ENCODE results near the gene SLC5A4. TPM values are rescaled to one million over a fixed set of nuclear protein-coding genes. Genes with fewer than 3 reads are reported as not detected.

Gene SLC5A4
- total and polyA plus RNA-seq, 8 donors, result 0.29 to 3.3 (median 0.58) TPM; not detected in 5

- 83 to 90% (median 85%) methylated on average over 18 of the region's 18 CpGs for WGBS, 5 donors
- DNase-seq, result no peak
- H3K9me3 ChIP-seq, result no peaks in the 10 kb centered on the region
- no peak overlapping the region for H3K27ac ChIP-seq
- no peaks in the 10 kb centered on the region for H3K36me3 ChIP-seq
- intact Hi-C loops (cut with DNase I; ENCODE audit: low total_unique reads), result no loop called here
- TF ChIP-seq, protein P1, sequence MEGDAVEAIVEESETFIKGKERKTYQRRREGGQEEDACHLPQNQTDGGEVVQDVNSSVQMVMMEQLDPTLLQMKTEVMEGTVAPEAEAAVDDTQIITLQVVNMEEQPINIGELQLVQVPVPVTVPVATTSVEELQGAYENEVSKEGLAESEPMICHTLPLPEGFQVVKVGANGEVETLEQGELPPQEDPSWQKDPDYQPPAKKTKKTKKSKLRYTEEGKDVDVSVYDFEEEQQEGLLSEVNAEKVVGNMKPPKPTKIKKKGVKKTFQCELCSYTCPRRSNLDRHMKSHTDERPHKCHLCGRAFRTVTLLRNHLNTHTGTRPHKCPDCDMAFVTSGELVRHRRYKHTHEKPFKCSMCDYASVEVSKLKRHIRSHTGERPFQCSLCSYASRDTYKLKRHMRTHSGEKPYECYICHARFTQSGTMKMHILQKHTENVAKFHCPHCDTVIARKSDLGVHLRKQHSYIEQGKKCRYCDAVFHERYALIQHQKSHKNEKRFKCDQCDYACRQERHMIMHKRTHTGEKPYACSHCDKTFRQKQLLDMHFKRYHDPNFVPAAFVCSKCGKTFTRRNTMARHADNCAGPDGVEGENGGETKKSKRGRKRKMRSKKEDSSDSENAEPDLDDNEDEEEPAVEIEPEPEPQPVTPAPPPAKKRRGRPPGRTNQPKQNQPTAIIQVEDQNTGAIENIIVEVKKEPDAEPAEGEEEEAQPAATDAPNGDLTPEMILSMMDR (IDR thresholded peaks at IDR 0.05), result no peak
- no peak for TF ChIP-seq EP300 (IDR thresholded peaks at IDR 0.05)
- TF ChIP-seq POLR2AphosphoS5 (IDR thresholded peaks at IDR 0.05), result no peak
- H3K4me3 ChIP-seq, result no peak overlapping the region
- H3K4me1 ChIP-seq, result peaks cover 0 to 1% (median 0%) of the 10 kb centered on the region in 4 donors
- peaks cover 0 to 6% (median 0%) of the 10 kb centered on the region in 3 donors for H3K27me3 ChIP-seq
These were observed 16.2 kb upstream of the SLC5A4 start for GRCh38 chr22:32271389-32271788.

- no peak for DNase-seq
- intact Hi-C loops (cut with DNase I; ENCODE audit: low total_unique reads), result no loop called here
- Histone ChIP-seq H3K27me3 (peaks cover 0 to 6% (median 0%) of the 10 kb centered on the region in 3 donors), H3K27ac (no peak overlapping the region), H3K4me3 (no peak overlapping the region), H3K4me1 (peaks cover 0 to 7% (median 0%) of the 10 kb centered on the region in 4 donors), H3K9me3 (no peaks in the 10 kb centered on the region), H3K36me3 (no peaks in the 10 kb centered on the region)
- TF ChIP-seq, protein P1 (IDR thresholded peaks at IDR 0.05), result no peak
- TF ChIP-seq EP300 (IDR thresholded peaks at IDR 0.05), result no peak
- TF ChIP-seq POLR2AphosphoS5 (IDR thresholded peaks at IDR 0.05), result no peak
- no peak for TF ChIP-seq POLR2A (IDR thresholded peaks at IDR 0.05)
- WGBS, 5 donors, result 87 to 95% (median 91%) methylated on average over 7 to 25 of the region's 25 CpGs
These were observed 15.7 kb upstream of the SLC5A4 start for GRCh38 chr22:32270641-32271369.

DNA sequence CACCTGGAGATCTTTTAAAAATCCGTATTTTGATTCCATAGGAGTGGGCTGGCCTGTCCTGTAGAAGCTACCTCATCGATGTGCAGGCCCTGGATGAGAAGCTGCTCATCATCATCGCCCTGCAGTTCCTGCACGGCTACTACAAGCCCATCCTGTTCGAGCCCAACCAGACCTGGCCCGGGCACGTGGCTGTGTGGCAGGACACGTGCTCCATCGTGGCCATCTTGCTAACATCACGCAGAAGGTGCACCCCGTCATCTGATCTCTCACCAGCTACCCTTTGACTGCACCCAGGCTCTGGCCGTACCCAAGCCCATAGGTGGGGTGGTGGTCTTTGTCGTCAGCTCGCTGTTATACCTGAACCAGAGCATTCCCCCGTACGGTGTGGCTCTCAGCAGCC lies 14.2 kb upstream of the SLC5A4 start:
- H3K4me3 ChIP-seq, result no peak overlapping the region
- TF ChIP-seq POLR2AphosphoS5 (IDR thresholded peaks at IDR 0.05) (no peak), EP300 (IDR thresholded peaks at IDR 0.05) (no peak), POLR2A (IDR thresholded peaks at IDR 0.05) (no peak)
- TF ChIP-seq, protein P1 (IDR thresholded peaks at IDR 0.05), result no peak
- no peak overlapping the region for H3K27ac ChIP-seq
- 86 to 90% (median 87%) methylated on average over 12 to 16 of the region's 16 CpGs for WGBS, 5 donors
- peaks cover 0 to 6% (median 0%) of the 10 kb centered on the region in 3 donors for H3K27me3 ChIP-seq
- no peaks in the 10 kb centered on the region for H3K36me3 ChIP-seq
- intact Hi-C loops (cut with DNase I; ENCODE audit: low total_unique reads), result no loop called here
- no peaks in the 10 kb centered on the region for H3K9me3 ChIP-seq
- DNase-seq, result no peak
- H3K4me1 ChIP-seq, result peaks cover 0 to 7% (median 0%) of the 10 kb centered on the region in 4 donors

GRCh38 chr22:32267011-32267410 lies 11.9 kb upstream of the SLC5A4 start:
- Histone ChIP-seq H3K27me3 (peaks cover 0 to 4% (median 0%) of the 10 kb centered on the region in 3 donors), H3K36me3 (no peaks in the 10 kb centered on the region), H3K27ac (no peak overlapping the region), H3K9me3 (no peaks in the 10 kb centered on the region), H3K4me3 (no peak overlapping the region), H3K4me1 (peaks cover 0 to 7% (median 0%) of the 10 kb centered on the region in 4 donors)
- intact Hi-C loops (cut with DNase I; ENCODE audit: low total_unique reads), result no loop called here
- TF ChIP-seq POLR2A (IDR thresholded peaks at IDR 0.05) (no peak), POLR2AphosphoS5 (IDR thresholded peaks at IDR 0.05) (no peak), EP300 (IDR thresholded peaks at IDR 0.05) (no peak)
- TF ChIP-seq, protein P1 (IDR thresholded peaks at IDR 0.05), result no peak
- WGBS, 5 donors, result 51 to 65% (median 63%) methylated on average over 3 of the region's 3 CpGs
- no peak for DNase-seq
